Measurements from ENCODE around the gene IGSF22. TPM values are rescaled to one million over a fixed set of nuclear protein-coding genes. Genes with fewer than 3 reads are reported as not detected.

Gene IGSF22
- polyA plus RNA-seq, 4 donors, result 0.27 to 1.3 (median 0.69) TPM

GRCh38 chr11:18752502-18752901 is 26.5 kb upstream of the IGSF22 start:
- WGBS, 3 donors, result 21 to 50% (median 23%) methylated on average over 3 of the region's 3 CpGs
- no peak for FAIRE-seq
- H3K27ac ChIP-seq (ENCODE audit: low read depth in 1 of 3, low read length in 2 of 3), result no peak overlapping the region

GRCh38 chr11:18750944-18751343 is 25.0 kb upstream of the IGSF22 start:
- WGBS, 3 donors, result 70 to 81% (median 72%) methylated on average over 3 of the region's 3 CpGs
- no peak for FAIRE-seq
- no peak overlapping the region for H3K27ac ChIP-seq (ENCODE audit: low read depth in 1 of 3, low read length in 2 of 3)
- DNase-seq, result no peak
- no peak overlapping the region for H3K4me3 ChIP-seq (ENCODE audit: low read depth in 1 of 3, low read length in 3 of 3)
- H3K9me3 ChIP-seq (ENCODE audit: control insufficient read depth in 2 of 2, insufficient read depth in 1 of 2, low read depth in 1 of 2, low read length in 1 of 2), result no peaks in the 10 kb centered on the region
- no peaks in the 10 kb centered on the region for H3K27me3 ChIP-seq (ENCODE audit: control insufficient read depth in 3 of 3, insufficient read depth in 3 of 3, low read length in 3 of 3)
- H3K4me1 ChIP-seq (ENCODE audit: control insufficient read depth in 3 of 3, insufficient read depth in 2 of 3, low read depth in 1 of 3, low read length in 2 of 3), result no peaks in the 10 kb centered on the region
- no peaks in the 10 kb centered on the region for H3K36me3 ChIP-seq (ENCODE audit: control insufficient read depth in 3 of 3, insufficient read depth in 2 of 3, low read depth in 1 of 3, low read length in 3 of 3)

More at GRCh38 chr11:18752502-18752901, 26.5 kb upstream of the IGSF22 start:
- no peaks in the 10 kb centered on the region for H3K4me1 ChIP-seq (ENCODE audit: control insufficient read depth in 3 of 3, insufficient read depth in 2 of 3, low read depth in 1 of 3, low read length in 2 of 3)
- H3K36me3 ChIP-seq (ENCODE audit: control insufficient read depth in 3 of 3, insufficient read depth in 2 of 3, low read depth in 1 of 3, low read length in 3 of 3), result no peaks in the 10 kb centered on the region
- no peaks in the 10 kb centered on the region for H3K27me3 ChIP-seq (ENCODE audit: control insufficient read depth in 3 of 3, insufficient read depth in 3 of 3, low read length in 3 of 3)
- DNase-seq, result no peak
- no peaks in the 10 kb centered on the region for H3K9me3 ChIP-seq (ENCODE audit: control insufficient read depth in 2 of 2, insufficient read depth in 1 of 2, low read depth in 1 of 2, low read length in 1 of 2)
- H3K4me3 ChIP-seq (ENCODE audit: low read depth in 1 of 3, low read length in 3 of 3), result no peak overlapping the region

GRCh38 chr11:18749681-18750319 is 23.8 kb upstream of the IGSF22 start:
- no peak overlapping the region for H3K4me3 ChIP-seq (ENCODE audit: low read depth in 1 of 3, low read length in 3 of 3)
- FAIRE-seq (no peak), DNase-seq (no peak)
- H3K4me1 ChIP-seq (ENCODE audit: control insufficient read depth in 3 of 3, insufficient read depth in 2 of 3, low read depth in 1 of 3, low read length in 2 of 3), result no peaks in the 10 kb centered on the region
- H3K9me3 ChIP-seq (ENCODE audit: control insufficient read depth in 2 of 2, insufficient read depth in 1 of 2, low read depth in 1 of 2, low read length in 1 of 2), result no peaks in the 10 kb centered on the region
- 68 to 76% (median 70%) methylated on average over 12 of the region's 12 CpGs for WGBS, 3 donors
- no peaks in the 10 kb centered on the region for H3K27me3 ChIP-seq (ENCODE audit: control insufficient read depth in 3 of 3, insufficient read depth in 3 of 3, low read length in 3 of 3)
- no peaks in the 10 kb centered on the region for H3K36me3 ChIP-seq (ENCODE audit: control insufficient read depth in 3 of 3, insufficient read depth in 2 of 3, low read depth in 1 of 3, low read length in 3 of 3)
- no peak overlapping the region for H3K27ac ChIP-seq (ENCODE audit: low read depth in 1 of 3, low read length in 2 of 3)

DNA sequence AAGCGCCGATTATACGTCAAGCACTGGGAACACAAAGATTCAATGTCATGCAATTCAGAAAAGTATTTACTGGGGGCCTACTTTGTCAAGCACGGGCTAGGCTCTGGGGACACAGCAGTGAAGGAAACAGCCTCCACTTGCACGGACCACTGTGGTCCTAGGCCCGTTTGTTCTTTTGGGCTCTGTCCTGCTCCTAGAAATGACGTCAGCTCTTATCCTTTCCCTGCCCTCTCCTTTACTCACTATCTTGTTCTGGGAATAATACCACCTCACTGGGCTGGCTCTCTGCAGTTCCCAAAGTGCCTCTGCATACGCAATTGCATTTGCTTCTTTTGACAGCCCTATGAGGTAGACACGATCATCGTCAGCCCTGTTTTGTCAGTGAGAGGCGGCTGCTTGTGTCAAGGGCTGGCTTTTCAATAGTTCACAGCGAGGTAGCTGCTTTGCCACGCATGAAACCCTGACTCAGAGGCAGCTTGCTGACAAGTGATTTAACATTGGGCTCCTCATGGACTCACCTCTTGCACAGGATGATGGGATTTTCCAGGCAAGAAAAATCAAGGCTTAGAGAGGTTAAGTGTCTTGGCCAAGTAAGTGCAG is 22.9 kb upstream of the IGSF22 start:
- no peaks in the 10 kb centered on the region for H3K4me1 ChIP-seq (ENCODE audit: control insufficient read depth in 3 of 3, insufficient read depth in 2 of 3, low read depth in 1 of 3, low read length in 2 of 3)
- no peaks in the 10 kb centered on the region for H3K36me3 ChIP-seq (ENCODE audit: control insufficient read depth in 3 of 3, insufficient read depth in 2 of 3, low read depth in 1 of 3, low read length in 3 of 3)
- WGBS, 3 donors, result 85 to 89% (median 85%) methylated on average over 13 of the region's 13 CpGs
- H3K27ac ChIP-seq (ENCODE audit: low read depth in 1 of 3, low read length in 2 of 3), result no peak overlapping the region
- H3K27me3 ChIP-seq (ENCODE audit: control insufficient read depth in 3 of 3, insufficient read depth in 3 of 3, low read length in 3 of 3), result no peaks in the 10 kb centered on the region
- DNase-seq (no peak), FAIRE-seq (no peak)
- no peaks in the 10 kb centered on the region for H3K9me3 ChIP-seq (ENCODE audit: control insufficient read depth in 2 of 2, insufficient read depth in 1 of 2, low read depth in 1 of 2, low read length in 1 of 2)
- H3K4me3 ChIP-seq (ENCODE audit: low read depth in 1 of 3, low read length in 3 of 3), result no peak overlapping the region

DNA sequence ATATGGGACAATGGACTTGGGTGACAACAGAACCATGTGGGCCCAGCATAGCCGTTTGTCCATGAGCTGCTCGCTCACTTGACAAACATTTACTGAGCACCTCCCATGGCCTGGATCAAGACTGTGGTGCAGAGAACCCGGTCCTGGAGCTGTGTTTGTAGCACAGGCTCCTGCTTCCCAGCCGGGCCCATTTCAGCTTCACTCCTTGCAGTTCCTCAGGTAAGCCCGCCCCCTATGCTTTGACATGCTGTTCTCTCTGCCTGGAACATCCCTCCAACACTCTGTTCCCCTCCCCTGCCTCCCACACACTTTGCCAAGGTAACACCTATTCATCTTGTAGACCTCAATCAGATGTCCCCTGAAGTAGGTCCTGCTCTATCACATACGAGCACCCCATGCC is 19.3 kb upstream of the IGSF22 start:
- Histone ChIP-seq H3K9me3 (ENCODE audit: control insufficient read depth in 2 of 2, insufficient read depth in 1 of 2, low read depth in 1 of 2, low read length in 1 of 2) (no peaks in the 10 kb centered on the region), H3K36me3 (ENCODE audit: control insufficient read depth in 3 of 3, insufficient read depth in 2 of 3, low read depth in 1 of 3, low read length in 3 of 3) (no peaks in the 10 kb centered on the region), H3K27ac (ENCODE audit: low read depth in 1 of 3, low read length in 2 of 3) (no peak overlapping the region), H3K4me1 (ENCODE audit: control insufficient read depth in 3 of 3, insufficient read depth in 2 of 3, low read depth in 1 of 3, low read length in 2 of 3) (no peaks in the 10 kb centered on the region), H3K4me3 (ENCODE audit: low read depth in 1 of 3, low read length in 3 of 3) (no peak overlapping the region), H3K27me3 (ENCODE audit: control insufficient read depth in 3 of 3, insufficient read depth in 3 of 3, low read length in 3 of 3) (no peaks in the 10 kb centered on the region)
- 75 to 80% (median 80%) methylated on average over 6 of the region's 6 CpGs for WGBS, 3 donors
- FAIRE-seq (no peak), DNase-seq (no peak)

GRCh38 chr11:18743900-18744514 is 18.0 kb upstream of the IGSF22 start:
- H3K36me3 ChIP-seq (ENCODE audit: control insufficient read depth in 3 of 3, insufficient read depth in 2 of 3, low read depth in 1 of 3, low read length in 3 of 3), result no peaks in the 10 kb centered on the region
- FAIRE-seq, result no peak
- no peaks in the 10 kb centered on the region for H3K9me3 ChIP-seq (ENCODE audit: control insufficient read depth in 2 of 2, insufficient read depth in 1 of 2, low read depth in 1 of 2, low read length in 1 of 2)
- 79 to 84% (median 82%) methylated on average over 15 of the region's 15 CpGs for WGBS, 3 donors
- no peaks in the 10 kb centered on the region for H3K4me1 ChIP-seq (ENCODE audit: control insufficient read depth in 3 of 3, insufficient read depth in 2 of 3, low read depth in 1 of 3, low read length in 2 of 3)
- no peak overlapping the region for H3K4me3 ChIP-seq (ENCODE audit: low read depth in 1 of 3, low read length in 3 of 3)
- DNase-seq, result no peak
- H3K27me3 ChIP-seq (ENCODE audit: control insufficient read depth in 3 of 3, insufficient read depth in 3 of 3, low read length in 3 of 3), result no peaks in the 10 kb centered on the region
- H3K27ac ChIP-seq (ENCODE audit: low read depth in 1 of 3, low read length in 2 of 3), result no peak overlapping the region

GRCh38 chr11:18743365-18743764 is 17.4 kb upstream of the IGSF22 start:
- Histone ChIP-seq H3K36me3 (ENCODE audit: control insufficient read depth in 3 of 3, insufficient read depth in 2 of 3, low read depth in 1 of 3, low read length in 3 of 3) (no peaks in the 10 kb centered on the region), H3K27me3 (ENCODE audit: control insufficient read depth in 3 of 3, insufficient read depth in 3 of 3, low read length in 3 of 3) (no peaks in the 10 kb centered on the region), H3K4me3 (ENCODE audit: low read depth in 1 of 3, low read length in 3 of 3) (no peak overlapping the region), H3K4me1 (ENCODE audit: control insufficient read depth in 3 of 3, insufficient read depth in 2 of 3, low read depth in 1 of 3, low read length in 2 of 3) (no peaks in the 10 kb centered on the region), H3K27ac (ENCODE audit: low read depth in 1 of 3, low read length in 2 of 3) (no peak overlapping the region), H3K9me3 (ENCODE audit: control insufficient read depth in 2 of 2, insufficient read depth in 1 of 2, low read depth in 1 of 2, low read length in 1 of 2) (no peaks in the 10 kb centered on the region)
- 80 to 90% (median 88%) methylated on average over 10 of the region's 10 CpGs for WGBS, 3 donors
- DNase-seq, result no peak
- FAIRE-seq, result no peak

DNA sequence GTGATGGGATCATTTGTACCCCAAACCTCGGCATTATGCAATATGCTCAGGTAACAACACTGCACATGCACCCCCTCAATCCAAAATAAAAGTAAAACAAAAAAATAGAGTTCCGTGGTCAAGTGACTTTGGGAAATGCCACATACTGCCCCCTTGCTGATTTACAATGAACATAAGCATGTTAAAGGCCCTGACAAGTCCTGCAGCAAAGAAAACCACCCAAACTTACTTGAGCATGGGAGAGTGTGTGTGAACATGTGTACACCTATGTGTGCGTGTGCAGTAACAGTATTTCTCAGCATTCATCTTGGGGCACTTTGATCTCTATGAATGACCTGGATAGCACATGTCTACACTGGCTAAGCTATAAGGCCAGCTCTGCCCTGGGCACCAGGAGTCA is 15.8 kb upstream of the IGSF22 start:
- no peak for FAIRE-seq
- WGBS, 3 donors, result 85 to 92% (median 89%) methylated on average over 3 of the region's 3 CpGs
- no peaks in the 10 kb centered on the region for H3K4me1 ChIP-seq (ENCODE audit: control insufficient read depth in 3 of 3, insufficient read depth in 2 of 3, low read depth in 1 of 3, low read length in 2 of 3)

More for the DNA sequence above, 15.8 kb upstream of the IGSF22 start:
- H3K9me3 ChIP-seq (ENCODE audit: control insufficient read depth in 2 of 2, insufficient read depth in 1 of 2, low read depth in 1 of 2, low read length in 1 of 2), result no peaks in the 10 kb centered on the region
- DNase-seq, result no peak
- no peak overlapping the region for H3K27ac ChIP-seq (ENCODE audit: low read depth in 1 of 3, low read length in 2 of 3)
- H3K4me3 ChIP-seq (ENCODE audit: low read depth in 1 of 3, low read length in 3 of 3), result no peak overlapping the region
- no peaks in the 10 kb centered on the region for H3K36me3 ChIP-seq (ENCODE audit: control insufficient read depth in 3 of 3, insufficient read depth in 2 of 3, low read depth in 1 of 3, low read length in 3 of 3)
- H3K27me3 ChIP-seq (ENCODE audit: control insufficient read depth in 3 of 3, insufficient read depth in 3 of 3, low read length in 3 of 3), result no peaks in the 10 kb centered on the region

Data from small intestine (tissue), 7 donors.